SK-N-MC (cell line): ENCODE measurements around the gene NCOA4.

Source experiments
- EZH2 ChIP-seq: fragments of 200-600 bp; sonication (generic); IDR thresholded peaks from one replicate; pipeline ENCODE4 v1.6.1; 2017; ENCODE audit warnings: antibody characterized with exemption
- POLR2AphosphoS5 ChIP-seq: IDR thresholded peaks from 2 replicates; pipeline ENCODE4 v1.6.1; 2012; ENCODE audit warnings: mild to moderate bottlenecking, low read depth, low read length, borderline replicate concordance

GRCh38 chr10:46016190-46016589 lies 14.2 kb downstream of the NCOA4 start:
- TF ChIP-seq POLR2AphosphoS5, result no peak
- no peak for TF ChIP-seq EZH2
